Memory B cell (primary cell): ENCODE data around the gene FAM193B.
A peak's percentile ranks its signal among the peaks of the same experiment; 100 is the strongest.
"Not testable (repeated sequence)": the region's sequence is repeated elsewhere in the genome, so short reads cannot be mapped to it uniquely, and the experiment has no call there.

ENCODE experiments used
- ATAC-seq: fragments of 150-1000 bp; cut with Tn5 transposase; 2 replicates; pipeline ENCODE4 v1.10.0; 2021; ENCODE audit warnings: low read depth, mild to moderate bottlenecking, moderate library complexity
- DNase-seq, 2 donors: peaks; one replicate each; pipeline ENCODE4 v3.0.0; 2022; ENCODE audit warnings: low spot score in 2 of 2
- H3K27ac Mint-ChIP-seq: one replicate; pipeline ENCODE4 v1.8.0; 2022; ENCODE audit warnings: mild to moderate bottlenecking, moderate library complexity, mixed read lengths
- H3K27me3 Mint-ChIP-seq: one replicate; pipeline ENCODE4 v1.8.0; 2022; ENCODE audit warnings: mixed read lengths
- H3K36me3 Mint-ChIP-seq: one replicate; pipeline ENCODE4 v1.8.0; 2022; ENCODE audit warnings: mild to moderate bottlenecking, mixed read lengths
- H3K4me1 Mint-ChIP-seq: one replicate; pipeline ENCODE4 v1.8.0; 2022; ENCODE audit warnings: mixed read lengths
- H3K4me3 Mint-ChIP-seq: one replicate; pipeline ENCODE4 v1.8.0; 2022; ENCODE audit warnings: mild to moderate bottlenecking, moderate library complexity, mixed read lengths
- H3K9me3 Mint-ChIP-seq: one replicate; pipeline ENCODE4 v1.8.0; 2022; ENCODE audit warnings: mixed read lengths

Gene FAM193B

GRCh38 chr5:177593511-177593910 lies 39.1 kb upstream of the FAM193B start:
- peaks cover 24% of the 10 kb centered on the region for H3K36me3 Mint-ChIP-seq
- no peaks in the 10 kb centered on the region for H3K9me3 Mint-ChIP-seq
- H3K27ac Mint-ChIP-seq, result peak overlapping the region; percentile 67
- ATAC-seq (no peak), DNase-seq (no peak)
- peaks cover 1% of the 10 kb centered on the region for H3K27me3 Mint-ChIP-seq
- peaks cover 12% of the 10 kb centered on the region for H3K4me1 Mint-ChIP-seq
- H3K4me3 Mint-ChIP-seq, result peak overlapping the region; percentile 73

GRCh38 chr5:177592905-177593304 lies 38.5 kb upstream of the FAM193B start:
- H3K4me1 Mint-ChIP-seq, result peaks cover 9% of the 10 kb centered on the region
- H3K36me3 Mint-ChIP-seq, result peaks cover 24% of the 10 kb centered on the region

DNA sequence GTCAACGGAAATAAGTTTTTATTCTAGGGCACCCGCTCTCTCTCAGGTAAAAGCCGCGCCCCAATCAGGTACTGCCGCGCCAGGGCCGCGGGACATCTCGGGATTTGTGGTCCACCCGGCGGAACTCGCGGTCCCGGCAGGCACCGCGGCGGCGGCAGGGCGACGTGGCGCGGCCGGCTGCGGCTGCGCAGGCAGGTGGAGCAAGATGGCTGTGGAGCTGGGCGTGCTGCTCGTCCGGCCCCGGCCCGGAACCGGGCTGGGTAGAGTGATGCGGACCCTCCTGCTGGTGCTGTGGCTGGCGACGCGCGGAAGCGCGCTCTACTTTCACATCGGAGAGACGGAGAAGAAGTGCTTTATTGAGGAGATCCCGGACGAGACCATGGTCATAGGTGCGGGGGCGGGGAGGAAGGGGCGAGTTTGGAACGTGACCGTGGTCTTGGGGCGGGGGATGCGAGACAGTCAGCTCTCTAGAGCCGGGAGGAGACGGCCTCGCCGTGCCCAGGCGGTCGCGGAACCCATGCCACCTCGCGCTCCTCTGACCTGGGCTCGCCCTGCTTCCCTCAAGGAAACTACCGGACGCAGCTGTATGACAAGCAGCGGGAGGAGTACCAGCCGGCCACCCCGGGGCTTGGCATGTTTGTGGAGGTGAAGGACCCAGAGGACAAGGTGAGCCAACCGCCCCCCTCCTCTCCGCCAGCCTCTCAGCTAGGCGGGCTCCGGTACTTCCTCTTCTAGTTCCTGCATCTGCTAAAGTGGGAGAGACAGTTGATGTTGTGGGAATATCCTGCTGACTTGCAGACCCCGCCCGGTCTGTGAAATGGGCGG lies 37.9 kb upstream of the FAM193B start, which contains the start of gene TMED9:
Gene TMED9 (plus strand): TSS at position 194 of the 825 bp plus-strand sequence. CDS start 12 bp downstream, at position 206.
- ATAC-seq (peak; percentile 98), DNase-seq (peak; percentile 77 to 84)
- H3K36me3 Mint-ChIP-seq, result peaks cover 24% of the 10 kb centered on the region
- peaks cover 1% of the 10 kb centered on the region for H3K27me3 Mint-ChIP-seq
- no peaks in the 10 kb centered on the region for H3K9me3 Mint-ChIP-seq
- peaks cover 9% of the 10 kb centered on the region for H3K4me1 Mint-ChIP-seq
- H3K27ac Mint-ChIP-seq, result peak within 1 kb of the TSS; percentile 84
- H3K4me3 Mint-ChIP-seq, result peak within 1 kb of the TSS; percentile 98

More at GRCh38 chr5:177592905-177593304, 38.5 kb upstream of the FAM193B start:
- H3K4me3 Mint-ChIP-seq, result peak overlapping the region; percentile 98
- H3K27ac Mint-ChIP-seq, result no peak overlapping the region
- ATAC-seq (no peak), DNase-seq (no peak)
- no peaks in the 10 kb centered on the region for H3K9me3 Mint-ChIP-seq
- H3K27me3 Mint-ChIP-seq, result peaks cover 1% of the 10 kb centered on the region

GRCh38 chr5:177591690-177592009 lies 37.3 kb upstream of the FAM193B start:
- peaks cover 24% of the 10 kb centered on the region for H3K36me3 Mint-ChIP-seq
- H3K4me3 Mint-ChIP-seq, result peak overlapping the region; percentile 98
- peaks cover 9% of the 10 kb centered on the region for H3K4me1 Mint-ChIP-seq
- DNase-seq, result no peak
- H3K27me3 Mint-ChIP-seq, result peaks cover 1% of the 10 kb centered on the region
- ATAC-seq, result no peak
- H3K9me3 Mint-ChIP-seq, result no peaks in the 10 kb centered on the region
- no peak overlapping the region for H3K27ac Mint-ChIP-seq

- H3K36me3 Mint-ChIP-seq, result peaks cover 17% of the 10 kb centered on the region
- peaks cover 1% of the 10 kb centered on the region for H3K27me3 Mint-ChIP-seq
- peaks cover 12% of the 10 kb centered on the region for H3K4me1 Mint-ChIP-seq
- no peak overlapping the region for H3K4me3 Mint-ChIP-seq
- H3K9me3 Mint-ChIP-seq, result no peaks in the 10 kb centered on the region
- no peak for DNase-seq
- ATAC-seq, result no peak
- H3K27ac Mint-ChIP-seq, result no peak overlapping the region
Observed at GRCh38 chr5:177590406-177590805, 36.0 kb upstream of the FAM193B start.

- no peak overlapping the region for H3K27ac Mint-ChIP-seq
- peaks cover 2% of the 10 kb centered on the region for H3K36me3 Mint-ChIP-seq
- DNase-seq (no peak), ATAC-seq (no peak)
- peaks cover 5% of the 10 kb centered on the region for H3K27me3 Mint-ChIP-seq
- H3K4me3 Mint-ChIP-seq, result no peak overlapping the region
- H3K4me1 Mint-ChIP-seq, result peaks cover 9% of the 10 kb centered on the region
- no peaks in the 10 kb centered on the region for H3K9me3 Mint-ChIP-seq
Observed at GRCh38 chr5:177588413-177588909, 34.1 kb upstream of the FAM193B start.

DNA sequence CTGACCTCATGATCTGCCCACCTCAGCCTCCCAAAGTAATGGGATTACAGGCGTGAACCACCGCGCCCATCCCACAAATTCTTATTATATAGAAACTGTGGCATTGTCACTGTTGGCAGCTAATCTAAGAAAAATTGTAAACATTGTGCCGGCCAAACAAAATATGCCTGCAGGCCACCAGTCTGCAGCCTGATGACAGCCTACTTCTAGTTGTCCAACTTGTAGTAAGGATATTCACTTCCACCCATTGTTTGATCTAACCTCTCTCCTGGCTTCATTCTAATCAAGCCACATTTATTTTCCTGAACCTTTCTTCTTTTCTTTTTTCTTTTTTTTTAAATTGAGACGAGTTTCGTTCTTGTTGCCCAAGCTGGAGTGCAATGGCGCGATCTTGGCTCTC lies 24.0 kb upstream of the FAM193B start:
- no peak overlapping the region for H3K4me3 Mint-ChIP-seq
- no peaks in the 10 kb centered on the region for H3K36me3 Mint-ChIP-seq
- no peak overlapping the region for H3K27ac Mint-ChIP-seq

DNA sequence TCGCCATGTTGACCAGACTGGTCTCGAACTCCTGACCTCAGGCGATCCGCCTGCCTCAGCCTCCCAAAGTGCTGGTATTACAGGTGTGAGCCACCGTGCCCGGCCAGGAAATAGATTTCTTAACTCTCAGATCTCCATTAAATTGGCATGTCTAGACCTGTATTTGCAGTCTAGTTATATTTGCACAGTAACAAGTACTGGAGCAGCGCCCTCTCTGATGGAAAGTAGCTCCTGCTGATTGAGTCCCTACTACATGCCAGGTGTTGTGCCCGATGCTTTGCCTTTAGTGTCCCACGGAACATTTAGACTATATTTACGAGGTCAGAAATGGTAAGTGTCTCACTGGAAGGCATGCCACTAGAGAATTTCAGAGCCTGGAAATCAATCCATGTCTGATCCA lies 21.8 kb upstream of the FAM193B start:
- Mint-ChIP-seq H3K9me3 (peaks cover 1% of the 10 kb centered on the region), H3K27ac (no peak overlapping the region), H3K4me1 (no peaks in the 10 kb centered on the region), H3K4me3 (no peak overlapping the region), H3K36me3 (peaks cover 2% of the 10 kb centered on the region), H3K27me3 (no peaks in the 10 kb centered on the region)
- DNase-seq, result no peak
- no peak for ATAC-seq

More for the DNA sequence above, 24.0 kb upstream of the FAM193B start:
- H3K27me3 Mint-ChIP-seq, result no peaks in the 10 kb centered on the region
- ATAC-seq (no peak), DNase-seq (no peak)
- no peaks in the 10 kb centered on the region for H3K4me1 Mint-ChIP-seq
- no peaks in the 10 kb centered on the region for H3K9me3 Mint-ChIP-seq

DNA sequence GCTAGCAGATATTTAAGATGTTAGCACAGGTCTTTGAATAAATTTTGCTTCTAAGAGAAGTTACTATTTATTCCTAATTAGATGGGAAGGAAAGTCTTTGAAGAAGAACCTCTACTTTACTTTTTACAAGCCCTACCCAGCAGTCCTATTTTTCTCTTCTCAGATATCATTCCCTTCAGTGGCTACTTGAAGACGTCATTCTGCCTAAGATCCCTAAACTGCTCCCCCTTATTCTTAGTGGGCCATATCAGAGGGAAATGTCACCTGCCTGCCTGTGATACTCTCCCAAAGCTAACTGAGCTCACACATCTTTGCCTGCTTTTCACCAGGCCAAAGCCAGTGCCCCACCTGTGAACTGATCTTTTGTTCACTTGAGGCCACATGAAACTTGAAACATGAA lies 21.1 kb upstream of the FAM193B start:
- Mint-ChIP-seq H3K27me3 (no peaks in the 10 kb centered on the region), H3K4me1 (no peaks in the 10 kb centered on the region), H3K9me3 (peaks cover 1% of the 10 kb centered on the region), H3K4me3 (no peak overlapping the region), H3K27ac (no peak overlapping the region), H3K36me3 (peaks cover 2% of the 10 kb centered on the region)
- no peak for ATAC-seq
- DNase-seq, result no peak

- H3K27ac Mint-ChIP-seq, result no peak overlapping the region
- H3K36me3 Mint-ChIP-seq, result peaks cover 2% of the 10 kb centered on the region
- no peak overlapping the region for H3K4me3 Mint-ChIP-seq
- DNase-seq, result no peak
- H3K9me3 Mint-ChIP-seq, result peaks cover 1% of the 10 kb centered on the region
- ATAC-seq, result no peak
- H3K4me1 Mint-ChIP-seq, result no peaks in the 10 kb centered on the region
- H3K27me3 Mint-ChIP-seq, result peaks cover 14% of the 10 kb centered on the region
Observed at GRCh38 chr5:177569894-177570293, 15.5 kb upstream of the FAM193B start.

DNA sequence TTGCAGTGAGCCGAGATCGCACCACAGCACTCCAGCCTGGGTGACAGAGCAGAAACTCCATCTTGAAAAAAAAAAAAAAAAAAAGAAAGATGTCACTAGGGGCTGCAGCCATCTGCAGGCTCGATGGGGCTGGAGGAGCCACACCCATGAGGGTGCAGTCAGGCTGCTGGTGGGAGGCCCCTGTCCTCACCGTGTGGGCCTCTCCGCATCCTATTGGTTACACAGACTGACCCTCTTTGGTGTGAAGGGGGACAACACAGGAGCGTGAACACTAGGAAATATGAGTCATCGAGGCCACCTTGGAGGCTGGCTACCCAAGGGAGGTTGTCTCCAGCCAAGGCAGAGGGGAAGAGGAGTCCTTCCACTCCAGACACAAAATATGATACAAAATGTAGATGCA lies 14.0 kb upstream of the FAM193B start:
- Mint-ChIP-seq H3K9me3 (peaks cover 1% of the 10 kb centered on the region), H3K27ac (no peak overlapping the region), H3K4me3 (no peak overlapping the region), H3K4me1 (no peaks in the 10 kb centered on the region), H3K36me3 (peaks cover 2% of the 10 kb centered on the region), H3K27me3 (peaks cover 14% of the 10 kb centered on the region)
- DNase-seq (no peak), ATAC-seq (no peak)

GRCh38 chr5:177565046-177565445 lies 10.7 kb upstream of the FAM193B start:
- Mint-ChIP-seq H3K4me1 (no peaks in the 10 kb centered on the region), H3K27ac (no peak overlapping the region), H3K9me3 (no peaks in the 10 kb centered on the region), H3K27me3 (peaks cover 14% of the 10 kb centered on the region), H3K36me3 (no peaks in the 10 kb centered on the region), H3K4me3 (no peak overlapping the region)
- ATAC-seq (no peak), DNase-seq (no peak)

DNA sequence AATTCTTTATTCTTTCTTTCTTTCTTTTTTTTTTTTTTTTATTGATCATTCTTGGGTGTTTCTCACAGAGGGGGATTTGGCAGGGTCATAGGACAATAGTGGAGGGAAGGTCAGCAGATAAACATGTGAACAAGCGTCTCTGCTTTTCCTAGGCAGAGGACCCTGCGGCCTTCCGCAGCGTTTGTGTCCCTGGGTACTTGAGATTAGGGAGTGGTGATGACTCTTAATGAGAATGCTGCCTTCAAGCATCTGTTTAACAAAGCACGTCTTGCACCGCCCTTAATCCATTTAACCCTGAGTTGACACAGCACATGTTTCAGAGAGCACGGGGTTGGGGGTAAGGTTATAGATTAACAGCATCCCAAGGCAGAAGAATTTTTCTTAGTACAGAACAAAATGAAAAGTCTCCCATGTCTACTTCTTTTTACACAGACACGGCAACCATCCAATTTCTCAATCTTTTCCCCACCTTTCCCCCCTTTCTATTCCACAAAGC lies 5.1 kb upstream of the FAM193B start:
- not testable (repeated sequence) for H3K36me3 Mint-ChIP-seq, DNase-seq, H3K9me3 Mint-ChIP-seq, ATAC-seq, H3K4me3 Mint-ChIP-seq, H3K4me1 Mint-ChIP-seq, H3K27me3 Mint-ChIP-seq, H3K27ac Mint-ChIP-seq

GRCh38 chr5:177557796-177558195 lies 3.4 kb upstream of the FAM193B start:
- Mint-ChIP-seq H3K4me1 (peaks cover 11% of the 10 kb centered on the region), H3K27ac (no peak overlapping the region), H3K4me3 (no peak overlapping the region), H3K36me3 (no peaks in the 10 kb centered on the region), H3K27me3 (no peaks in the 10 kb centered on the region), H3K9me3 (no peaks in the 10 kb centered on the region)
- DNase-seq (no peak), ATAC-seq (no peak)
